Activated naive CD8-positive, alpha-beta T cell (primary cell): ENCODE data around the gene ICAM5.
"Not testable (repeated sequence)": the region's sequence is repeated elsewhere in the genome, so short reads cannot be mapped to it uniquely, and the experiment has no call there.

Experiments
- H3K27ac Mint-ChIP-seq: one replicate; pipeline ENCODE4 v1.8.0; 2021; ENCODE audit warnings: mixed read lengths
- H3K27me3 Mint-ChIP-seq: one replicate; pipeline ENCODE4 v1.8.0; 2021; ENCODE audit warnings: mixed read lengths
- H3K36me3 Mint-ChIP-seq: one replicate; pipeline ENCODE4 v1.8.0; 2021; ENCODE audit warnings: mixed read lengths
- H3K4me1 Mint-ChIP-seq: one replicate; pipeline ENCODE4 v1.8.0; 2021; ENCODE audit warnings: low read depth, mixed read lengths
- H3K4me3 Mint-ChIP-seq: one replicate; pipeline ENCODE4 v1.8.0; 2021; ENCODE audit warnings: mild to moderate bottlenecking, mixed read lengths
- H3K9me3 Mint-ChIP-seq: one replicate; pipeline ENCODE4 v1.8.0; 2021; ENCODE audit warnings: low read depth, mixed read lengths

The ICAM5 gene, protein sequence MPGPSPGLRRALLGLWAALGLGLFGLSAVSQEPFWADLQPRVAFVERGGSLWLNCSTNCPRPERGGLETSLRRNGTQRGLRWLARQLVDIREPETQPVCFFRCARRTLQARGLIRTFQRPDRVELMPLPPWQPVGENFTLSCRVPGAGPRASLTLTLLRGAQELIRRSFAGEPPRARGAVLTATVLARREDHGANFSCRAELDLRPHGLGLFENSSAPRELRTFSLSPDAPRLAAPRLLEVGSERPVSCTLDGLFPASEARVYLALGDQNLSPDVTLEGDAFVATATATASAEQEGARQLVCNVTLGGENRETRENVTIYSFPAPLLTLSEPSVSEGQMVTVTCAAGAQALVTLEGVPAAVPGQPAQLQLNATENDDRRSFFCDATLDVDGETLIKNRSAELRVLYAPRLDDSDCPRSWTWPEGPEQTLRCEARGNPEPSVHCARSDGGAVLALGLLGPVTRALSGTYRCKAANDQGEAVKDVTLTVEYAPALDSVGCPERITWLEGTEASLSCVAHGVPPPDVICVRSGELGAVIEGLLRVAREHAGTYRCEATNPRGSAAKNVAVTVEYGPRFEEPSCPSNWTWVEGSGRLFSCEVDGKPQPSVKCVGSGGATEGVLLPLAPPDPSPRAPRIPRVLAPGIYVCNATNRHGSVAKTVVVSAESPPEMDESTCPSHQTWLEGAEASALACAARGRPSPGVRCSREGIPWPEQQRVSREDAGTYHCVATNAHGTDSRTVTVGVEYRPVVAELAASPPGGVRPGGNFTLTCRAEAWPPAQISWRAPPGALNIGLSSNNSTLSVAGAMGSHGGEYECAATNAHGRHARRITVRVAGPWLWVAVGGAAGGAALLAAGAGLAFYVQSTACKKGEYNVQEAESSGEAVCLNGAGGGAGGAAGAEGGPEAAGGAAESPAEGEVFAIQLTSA

DNA sequence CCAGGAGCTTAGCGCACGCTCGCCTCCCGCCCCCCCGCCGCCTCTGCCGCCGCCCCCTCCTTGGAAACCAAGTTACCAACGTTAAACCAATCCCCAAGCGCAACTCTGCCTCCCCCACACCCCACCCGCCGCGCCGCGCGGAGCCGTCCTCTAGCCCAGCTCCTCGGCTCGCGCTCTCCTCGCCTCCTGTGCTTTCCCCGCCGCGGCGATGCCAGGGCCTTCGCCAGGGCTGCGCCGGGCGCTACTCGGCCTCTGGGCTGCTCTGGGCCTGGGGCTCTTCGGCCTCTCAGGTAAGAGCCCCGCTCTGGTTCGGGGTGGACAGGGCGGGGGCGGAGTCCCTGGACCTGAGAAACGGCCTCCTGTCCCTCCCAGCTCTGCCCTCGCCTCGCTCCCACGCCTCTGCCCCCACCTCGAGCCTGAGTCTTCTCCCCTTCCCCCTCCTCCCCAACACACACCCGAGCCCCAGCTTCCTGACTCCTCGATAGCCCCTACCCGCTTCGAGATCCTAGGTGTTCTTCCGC is at the start of gene ICAM5:
Gene ICAM5 (plus strand): TSS at position 117 of the 521 bp plus-strand sequence. CDS start 92 bp downstream, at position 209.
- Mint-ChIP-seq H3K27me3 (peaks cover 8% of the 10 kb centered on the region), H3K4me1 (peaks cover 49% of the 10 kb centered on the region), H3K4me3 (peak within 1 kb of the TSS; percentile 77), H3K9me3 (no peaks in the 10 kb centered on the region), H3K36me3 (peaks cover 8% of the 10 kb centered on the region), H3K27ac (peak within 1 kb of the TSS; percentile 50)

DNA sequence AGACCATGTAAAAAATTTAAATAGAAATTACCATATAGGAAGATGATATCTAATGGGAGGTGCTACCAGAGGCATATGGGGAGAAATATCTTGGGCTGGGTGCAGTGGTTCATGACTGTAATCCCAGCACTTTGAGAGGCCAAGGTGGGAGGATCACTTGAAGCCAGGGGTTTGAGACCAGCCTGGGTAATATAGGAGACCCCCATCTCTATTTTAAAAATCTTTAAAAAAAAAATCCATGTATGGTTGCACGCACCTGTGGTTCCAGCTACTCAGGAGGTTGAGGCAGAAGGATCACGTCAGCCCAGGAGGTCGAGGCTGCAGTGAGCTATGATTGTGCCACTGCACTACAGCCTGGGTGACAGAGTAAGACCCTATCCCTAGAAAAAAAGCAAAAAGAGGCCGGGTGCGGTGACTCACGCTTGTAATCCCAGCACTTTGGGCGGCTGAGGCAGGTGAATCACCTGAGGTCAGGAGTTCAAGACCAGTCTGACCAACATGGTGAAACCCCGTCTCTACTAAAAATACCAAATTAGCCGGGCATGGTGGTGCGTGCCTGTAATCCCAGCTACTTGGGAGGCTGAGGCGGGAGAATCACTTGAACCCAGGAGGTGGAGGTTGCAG is 47.8 kb upstream of the ICAM5 start:
- not testable (repeated sequence) for H3K27ac Mint-ChIP-seq, H3K4me3 Mint-ChIP-seq, H3K9me3 Mint-ChIP-seq, H3K27me3 Mint-ChIP-seq, H3K36me3 Mint-ChIP-seq, H3K4me1 Mint-ChIP-seq

DNA sequence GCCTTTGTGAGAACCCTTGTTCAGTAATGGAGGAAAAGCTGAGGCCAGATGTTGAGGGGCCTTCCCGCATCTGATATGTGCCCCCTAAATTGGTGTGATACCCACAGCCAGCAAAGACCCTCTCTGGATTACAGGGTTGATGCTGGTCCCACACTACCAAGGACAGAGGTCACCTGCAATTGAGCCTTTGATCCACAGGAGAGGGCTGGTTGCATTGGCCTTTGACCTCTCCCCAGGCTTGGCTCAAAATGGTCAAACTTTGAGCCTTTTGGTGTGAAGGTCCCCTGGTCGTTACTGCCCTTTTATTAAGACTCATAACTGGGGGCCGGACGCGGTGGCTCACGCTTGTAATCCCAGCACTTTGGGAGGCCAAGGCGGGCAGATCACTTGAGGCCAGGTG is 46.1 kb upstream of the ICAM5 start:
- no peak overlapping the region for H3K27ac Mint-ChIP-seq

DNA sequence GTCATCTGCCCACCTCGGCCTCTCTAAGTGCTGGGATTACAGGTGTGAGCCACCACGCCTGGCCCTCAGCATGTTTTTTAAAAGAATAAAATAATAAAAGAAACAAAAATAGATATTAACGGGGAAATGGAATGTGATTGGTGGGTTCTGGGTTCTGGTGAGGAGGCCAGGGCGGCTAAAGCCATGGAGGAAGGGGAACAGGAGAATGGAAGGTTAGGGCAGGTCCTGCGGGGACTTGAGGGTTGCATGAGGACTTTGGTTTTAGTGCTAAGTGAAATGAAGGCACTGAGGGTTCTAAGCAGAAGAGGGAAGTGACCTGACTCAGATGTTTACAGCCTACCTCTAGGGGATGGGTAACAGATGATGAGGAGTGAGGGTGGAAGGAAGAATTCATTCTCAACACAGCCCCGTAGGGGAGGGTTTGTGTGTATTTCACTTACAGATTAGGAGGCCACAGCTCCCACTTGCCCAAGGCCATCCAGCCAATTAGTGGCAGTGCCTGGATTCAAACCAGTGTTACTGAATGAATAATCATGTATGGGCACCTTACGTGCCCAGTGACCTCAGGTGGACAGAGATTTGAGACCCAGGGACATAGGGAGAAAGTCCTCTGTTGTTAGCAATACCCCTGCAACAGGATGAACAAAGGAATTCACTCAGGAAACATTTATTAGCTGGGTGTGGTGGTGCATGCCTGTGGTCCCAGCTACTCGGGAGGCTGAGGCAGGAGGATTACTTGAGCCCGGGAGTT is 44.4 kb upstream of the ICAM5 start:
- H3K4me3 Mint-ChIP-seq, result no peak overlapping the region
- peaks cover 3% of the 10 kb centered on the region for H3K4me1 Mint-ChIP-seq
- H3K27ac Mint-ChIP-seq, result no peak overlapping the region
- H3K36me3 Mint-ChIP-seq, result no peaks in the 10 kb centered on the region
- no peaks in the 10 kb centered on the region for H3K9me3 Mint-ChIP-seq
- H3K27me3 Mint-ChIP-seq, result no peaks in the 10 kb centered on the region

More for the DNA sequence above, 46.1 kb upstream of the ICAM5 start:
- Mint-ChIP-seq H3K27me3 (no peaks in the 10 kb centered on the region), H3K4me3 (no peak overlapping the region), H3K36me3 (no peaks in the 10 kb centered on the region), H3K4me1 (no peaks in the 10 kb centered on the region), H3K9me3 (no peaks in the 10 kb centered on the region)

DNA sequence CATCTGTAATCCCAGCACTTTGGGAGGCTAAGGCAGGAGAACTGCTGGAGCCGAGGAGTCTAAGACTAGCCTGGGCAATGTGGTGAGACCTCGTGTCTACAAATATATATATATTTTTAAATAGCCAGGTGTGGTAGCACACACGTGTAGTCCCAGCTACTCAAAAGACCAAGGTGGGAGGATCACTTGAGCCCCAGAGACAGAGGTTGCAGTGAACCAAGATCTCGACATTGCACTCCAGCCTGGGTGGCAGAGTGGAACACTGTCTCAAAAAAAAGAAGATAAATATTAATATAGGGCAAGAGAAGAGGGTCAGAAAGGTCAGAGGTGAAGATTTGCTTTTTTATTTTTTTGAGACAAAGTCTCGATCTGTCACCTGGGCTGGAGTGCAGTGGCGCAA is 43.2 kb upstream of the ICAM5 start:
- H3K4me3 Mint-ChIP-seq, result no peak overlapping the region
- H3K36me3 Mint-ChIP-seq, result no peaks in the 10 kb centered on the region
- H3K9me3 Mint-ChIP-seq, result no peaks in the 10 kb centered on the region
- no peaks in the 10 kb centered on the region for H3K27me3 Mint-ChIP-seq
- H3K4me1 Mint-ChIP-seq, result peaks cover 5% of the 10 kb centered on the region
- H3K27ac Mint-ChIP-seq, result no peak overlapping the region

DNA sequence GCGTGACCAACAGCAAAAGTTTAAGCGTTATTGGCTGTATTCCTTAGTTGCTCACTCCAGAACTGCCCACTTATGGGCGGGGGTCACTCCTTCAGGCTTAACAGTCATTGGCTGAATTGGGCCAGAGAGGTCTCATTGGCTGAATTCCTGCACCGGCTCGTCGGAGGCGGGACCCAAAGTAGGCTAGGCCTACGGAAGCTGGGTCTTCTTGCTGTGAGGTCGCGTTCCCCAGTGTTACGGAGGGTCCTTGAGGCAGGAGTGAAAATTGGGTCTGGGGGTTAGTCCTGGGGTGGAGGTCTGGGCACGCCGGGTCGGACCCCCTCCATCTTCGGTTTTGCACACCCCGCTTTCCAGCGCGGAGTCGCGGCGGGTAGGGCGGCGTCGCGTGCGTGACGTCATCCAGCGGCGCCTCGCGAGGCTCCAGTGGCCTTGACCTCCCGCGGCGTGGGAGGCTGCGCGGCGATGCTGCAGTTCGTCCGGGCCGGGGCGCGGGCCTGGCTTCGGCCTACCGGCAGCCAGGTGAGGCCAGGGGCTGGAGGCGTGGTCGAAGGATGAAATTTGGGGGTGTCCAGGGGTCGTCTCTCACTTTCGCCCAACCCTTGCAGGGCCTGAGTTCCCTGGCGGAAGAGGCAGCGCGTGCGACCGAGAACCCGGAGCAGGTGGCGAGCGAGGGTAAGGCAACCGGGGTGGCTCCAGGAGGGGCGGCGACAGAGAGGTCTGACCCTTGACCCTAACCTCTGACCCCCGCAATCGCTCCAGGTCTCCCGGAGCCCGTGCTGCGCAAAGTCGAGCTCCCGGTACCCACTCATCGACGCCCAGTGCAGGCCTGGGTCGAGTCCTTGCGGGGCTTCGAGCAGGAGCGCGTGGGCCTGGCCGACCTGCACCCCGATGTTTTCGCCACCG is 37.7 kb upstream of the ICAM5 start, which contains the start of gene MRPL4:
Gene MRPL4 (plus strand): TSS at position 423 of the 903 bp plus-strand sequence. CDS start 40 bp downstream, at position 463.
- no peaks in the 10 kb centered on the region for H3K9me3 Mint-ChIP-seq
- H3K36me3 Mint-ChIP-seq, result peaks cover 3% of the 10 kb centered on the region
- peak within 1 kb of the TSS; percentile 99 for H3K27ac Mint-ChIP-seq
- H3K27me3 Mint-ChIP-seq, result no peaks in the 10 kb centered on the region
- peaks cover 20% of the 10 kb centered on the region for H3K4me1 Mint-ChIP-seq
- H3K4me3 Mint-ChIP-seq, result peak within 1 kb of the TSS; percentile 98

DNA sequence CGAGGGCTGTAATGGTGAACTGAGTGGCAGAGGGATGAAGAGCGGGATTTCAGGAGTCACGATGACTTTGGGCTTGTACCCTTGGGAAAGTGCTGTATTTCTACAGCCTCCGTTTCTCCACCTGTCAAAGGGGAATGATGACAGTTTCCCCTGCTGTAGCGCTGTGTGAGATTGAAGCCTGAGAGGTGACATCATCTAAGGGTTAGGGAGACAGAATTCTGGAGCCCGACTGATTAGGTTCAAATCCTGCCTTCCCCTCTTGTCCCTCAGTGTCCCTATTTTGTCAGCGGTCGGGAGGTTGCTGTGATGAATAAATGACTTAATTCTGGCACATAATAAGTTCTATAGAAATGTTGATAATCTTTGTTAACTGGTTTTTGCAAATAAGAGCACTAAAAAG is 37.0 kb upstream of the ICAM5 start:
- Mint-ChIP-seq H3K27me3 (no peaks in the 10 kb centered on the region), H3K4me1 (peaks cover 20% of the 10 kb centered on the region), H3K4me3 (peak overlapping the region; percentile 98), H3K27ac (peak overlapping the region; percentile 99), H3K9me3 (no peaks in the 10 kb centered on the region), H3K36me3 (peaks cover 7% of the 10 kb centered on the region)

DNA sequence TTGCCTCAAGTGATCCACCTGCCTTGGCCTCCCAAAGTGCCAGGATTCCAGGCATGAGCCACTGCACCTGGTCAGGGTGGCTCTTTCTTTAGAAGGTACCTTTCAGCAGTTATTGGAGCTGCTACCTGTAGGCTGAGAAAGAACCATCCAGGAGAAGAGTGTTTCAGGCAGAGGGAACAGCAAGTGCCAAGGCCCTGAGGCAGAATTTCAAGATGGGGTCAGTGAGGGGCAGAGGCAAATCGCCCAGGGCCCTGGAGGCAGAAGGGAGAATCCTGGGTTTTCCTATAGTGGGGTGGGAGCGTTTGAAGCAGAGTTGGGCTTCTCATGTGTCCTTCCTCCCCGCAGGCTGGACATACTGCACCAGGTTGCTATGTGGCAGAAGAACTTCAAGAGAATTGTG is 35.5 kb upstream of the ICAM5 start:
- Mint-ChIP-seq H3K27me3 (no peaks in the 10 kb centered on the region), H3K36me3 (peaks cover 7% of the 10 kb centered on the region), H3K27ac (peak overlapping the region; percentile 34), H3K9me3 (no peaks in the 10 kb centered on the region), H3K4me1 (peaks cover 26% of the 10 kb centered on the region), H3K4me3 (peak overlapping the region; percentile 59)

DNA sequence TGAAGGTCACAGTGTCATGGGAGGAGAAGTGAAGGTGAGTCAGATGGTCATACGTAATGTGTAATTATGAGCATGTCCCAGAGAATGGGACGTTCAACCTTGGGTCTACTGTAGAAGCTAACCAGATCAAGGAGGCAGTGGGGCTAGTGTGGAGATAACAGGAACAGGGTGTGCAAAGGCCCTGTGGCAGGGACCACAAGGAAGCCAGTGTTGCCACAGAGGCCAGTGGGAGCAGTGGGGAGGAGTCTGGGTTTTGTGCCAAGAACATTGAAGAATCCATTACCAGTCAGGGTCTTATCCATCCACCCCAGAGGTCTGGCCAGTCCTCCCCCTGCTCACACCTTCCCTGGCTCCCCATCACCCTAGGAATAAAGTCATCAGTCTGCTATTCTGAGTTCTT is 34.4 kb upstream of the ICAM5 start:
- Mint-ChIP-seq H3K27ac (no peak overlapping the region), H3K36me3 (peaks cover 7% of the 10 kb centered on the region), H3K27me3 (no peaks in the 10 kb centered on the region), H3K4me3 (no peak overlapping the region), H3K4me1 (peaks cover 32% of the 10 kb centered on the region), H3K9me3 (no peaks in the 10 kb centered on the region)

DNA sequence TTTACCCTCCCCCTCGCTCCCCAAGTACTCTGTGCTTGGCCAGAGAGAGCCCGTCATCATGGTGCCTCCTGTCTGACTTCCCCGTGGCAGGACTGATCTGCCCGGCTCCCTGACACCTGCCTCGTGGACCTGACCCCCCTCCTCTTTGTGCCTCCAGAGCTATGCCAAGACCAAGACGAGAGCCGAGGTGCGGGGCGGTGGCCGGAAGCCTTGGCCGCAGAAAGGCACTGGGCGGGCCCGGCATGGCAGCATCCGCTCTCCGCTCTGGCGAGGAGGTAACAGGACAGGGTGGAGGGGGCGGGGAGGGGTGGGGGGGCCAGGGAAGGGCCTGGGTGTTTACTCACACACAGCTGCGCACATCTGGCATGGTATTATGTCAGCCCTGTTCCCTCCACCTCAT is 33.2 kb upstream of the ICAM5 start:
- Mint-ChIP-seq H3K9me3 (no peaks in the 10 kb centered on the region), H3K4me3 (no peak overlapping the region), H3K27ac (no peak overlapping the region), H3K27me3 (no peaks in the 10 kb centered on the region), H3K4me1 (peaks cover 29% of the 10 kb centered on the region), H3K36me3 (peaks cover 7% of the 10 kb centered on the region)

DNA sequence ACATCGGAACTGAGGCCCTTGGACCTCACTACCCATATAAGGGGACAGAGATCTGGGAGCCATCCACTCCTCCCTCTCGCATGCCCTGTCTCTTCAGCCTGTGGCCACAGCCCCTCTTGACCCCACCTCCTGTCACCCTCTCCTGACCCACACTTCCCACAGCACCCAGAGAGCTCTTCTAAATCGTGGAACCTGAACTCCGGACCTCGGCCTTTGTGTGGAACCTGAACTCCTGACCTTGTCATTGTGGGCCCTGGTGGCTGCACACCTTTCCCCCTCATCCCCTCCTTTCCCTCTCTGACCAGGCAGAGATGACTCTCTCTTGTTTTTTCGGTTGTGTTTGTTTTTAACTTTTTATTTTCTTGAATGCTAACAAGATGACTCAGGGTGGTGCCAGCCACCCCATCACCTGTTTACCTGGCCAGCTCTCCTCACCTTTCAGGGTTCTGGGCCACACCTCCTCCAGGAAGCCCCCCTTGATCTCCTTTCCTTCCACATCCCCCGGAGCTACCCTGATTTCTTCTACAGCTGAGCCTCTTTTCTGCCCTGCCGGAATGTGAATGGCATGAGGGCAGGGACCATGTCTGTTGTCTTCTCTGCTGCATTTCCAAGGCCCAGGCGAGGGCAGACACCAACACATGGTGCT is 32.7 kb upstream of the ICAM5 start:
- Mint-ChIP-seq H3K4me3 (no peak overlapping the region), H3K27me3 (no peaks in the 10 kb centered on the region), H3K36me3 (peaks cover 7% of the 10 kb centered on the region), H3K9me3 (no peaks in the 10 kb centered on the region), H3K27ac (peak overlapping the region; percentile 19), H3K4me1 (peaks cover 28% of the 10 kb centered on the region)

DNA sequence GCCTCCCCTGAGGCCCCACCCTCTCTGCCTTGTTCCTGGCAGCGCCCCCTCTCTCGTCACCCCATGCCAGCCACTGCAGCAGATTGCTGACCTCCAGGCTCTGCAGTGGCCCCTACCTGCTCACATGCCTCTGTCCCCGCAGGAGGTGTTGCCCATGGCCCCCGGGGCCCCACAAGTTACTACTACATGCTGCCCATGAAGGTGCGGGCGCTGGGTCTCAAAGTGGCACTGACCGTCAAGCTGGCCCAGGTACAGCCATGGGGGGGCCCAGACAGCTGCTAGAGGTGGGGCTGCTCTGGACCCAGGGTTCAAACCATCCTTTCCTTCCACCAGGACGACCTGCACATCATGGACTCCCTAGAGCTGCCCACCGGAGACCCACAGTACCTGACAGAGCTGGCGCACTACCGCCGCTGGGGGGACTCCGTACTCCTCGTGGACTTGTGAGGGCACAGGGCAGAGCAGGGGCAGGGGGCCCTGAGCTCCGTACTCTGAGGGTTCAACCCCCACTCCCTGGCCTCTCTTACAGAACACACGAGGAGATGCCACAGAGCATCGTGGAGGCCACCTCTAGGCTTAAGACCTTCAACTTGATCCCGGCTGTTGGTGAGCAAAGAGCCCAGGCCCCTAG is 31.6 kb upstream of the ICAM5 start:
- Mint-ChIP-seq H3K9me3 (no peaks in the 10 kb centered on the region), H3K27ac (no peak overlapping the region), H3K4me3 (no peak overlapping the region), H3K4me1 (peaks cover 23% of the 10 kb centered on the region), H3K36me3 (peaks cover 7% of the 10 kb centered on the region), H3K27me3 (no peaks in the 10 kb centered on the region)
